T-cell (primary cell): ENCODE measurements around the gene CDK5RAP2. TPM values are rescaled to one million over a fixed set of nuclear protein-coding genes. Genes with fewer than 3 reads are reported as not detected.

Experiments
- ATAC-seq, 4 experiments: fragments of 200-7000 bp in 3 of 4; fragments of 150-1000 bp in 1 of 4; cut with Tn5 transposase; replicated peaks in 1 of 4; 1 replicate in 3 of 4; 2 replicates in 1 of 4; pipeline ENCODE4 v1.10.0; 2021; ENCODE audit warnings: moderate library complexity in 3 of 4, mild to moderate bottlenecking in 2 of 4, moderate number of reproducible peaks in 1 of 4
- CTCF ChIA-PET, 2 donors: fragments of 300-600 bp; sonication (Branson Sonifier 250); formaldehyde crosslinking; loops; one replicate each; lab custom pipeline; 2022; ENCODE audit warnings: antibody characterized with exemption in 2 of 2; lab: Charles Lee
- POLR2A ChIA-PET, 2 donors: fragments of 300-600 bp; sonication (Branson Sonifier 250); formaldehyde crosslinking; loops; one replicate each; lab custom pipeline; 2022; ENCODE audit warnings: antibody characterized with exemption in 2 of 2; lab: Charles Lee
- DNase-seq, 35 experiments: peaks; one replicate each; pipeline versions ENCODE4 v3.0.0 to v3.0.0-alpha.2; 2013 to 2023
- H3K27ac ChIP-seq: one replicate; pipeline ENCODE4 v1.5.1; 2013; ENCODE audit warnings: low read length
- H3K27me3 ChIP-seq, 2 experiments: replicated peaks in 1 of 2; 1 replicate in 1 of 2; 2 replicates in 1 of 2; pipeline versions ENCODE4 v1.6.1 to v1.7.0; 2013; ENCODE audit warnings: low read length in 1 of 2, mixed read lengths in 1 of 2; ENCODE audit not compliant: control insufficient read depth in 2 of 2, insufficient read depth in 2 of 2; ENCODE audit errors: extremely low read depth in 1 of 2
- H3K36me3 ChIP-seq, 2 donors: 1 replicate in 1 of 2; 2 replicates in 1 of 2; pipeline versions ENCODE4 v1.6.1 to v1.7.0; 2013; ENCODE audit warnings: low read length in 1 of 2; ENCODE audit not compliant: control insufficient read depth in 2 of 2, insufficient read depth in 1 of 2; ENCODE audit errors: extremely low read depth in 1 of 2
- H3K4me1 ChIP-seq, 2 experiments: 1 replicate in 1 of 2; 2 replicates in 1 of 2; pipeline versions ENCODE4 v1.6.1 to v1.7.0; 2013; ENCODE audit warnings: low read length in 2 of 2, mixed read lengths in 1 of 2; ENCODE audit not compliant: insufficient read depth in 2 of 2, control insufficient read depth in 1 of 2; ENCODE audit errors: extremely low read depth in 1 of 2
- H3K4me3 ChIP-seq, 2 donors: 1 replicate in 1 of 2; 2 replicates in 1 of 2; pipeline versions ENCODE4 v1.5.1 to v1.7.0; 2013; ENCODE audit warnings: mild to moderate bottlenecking in 2 of 2, low read length in 1 of 2, moderate library complexity in 1 of 2; ENCODE audit not compliant: control insufficient read depth in 1 of 2; ENCODE audit errors: extremely low read depth in 1 of 2
- H3K9me3 ChIP-seq: 2 replicates; pipeline ENCODE4 v1.7.0; 2013
- H3K27ac Mint-ChIP-seq, 2 donors: one replicate each; pipeline ENCODE4 v1.8.0; 2020 to 2021; ENCODE audit warnings: mild to moderate bottlenecking in 2 of 2, mixed read lengths in 2 of 2
- H3K27me3 Mint-ChIP-seq, 2 donors: one replicate each; pipeline ENCODE4 v1.8.0; 2021 to 2022; ENCODE audit warnings: mixed read lengths in 2 of 2
- H3K36me3 Mint-ChIP-seq: one replicate; pipeline ENCODE4 v1.8.0; 2021; ENCODE audit warnings: mixed read lengths
- H3K4me1 Mint-ChIP-seq, 3 donors: one replicate each; pipeline ENCODE4 v1.8.0; 2020 to 2022; ENCODE audit warnings: mixed read lengths in 3 of 3, mild to moderate bottlenecking in 1 of 3
- H3K4me3 Mint-ChIP-seq, 3 donors: one replicate each; pipeline ENCODE4 v1.8.0; 2020 to 2022; ENCODE audit warnings: mild to moderate bottlenecking in 3 of 3, mixed read lengths in 3 of 3, moderate library complexity in 3 of 3
- H3K9me3 Mint-ChIP-seq, 3 donors: one replicate each; pipeline ENCODE4 v1.8.0; 2020 to 2022; ENCODE audit warnings: mixed read lengths in 3 of 3
- WGBS: methylation state at CpG from one replicate; pipeline ENCODE4 v1.1.5; 2013; ENCODE audit warnings: missing lambda C conversion rate; ENCODE audit not compliant: insufficient coverage; 5-methylcytosine and 5-hydroxymethylcytosine counted together
- total RNA-seq, 35 experiments: library from RNA in 6 of 35; stranded (reverse) in 6 of 35; fragments of 120-200 nt in 1 of 35; gene quantifications; one replicate each; pipeline versions ENCODE4 v1.2.1 to v1.2.4 and lab custom pipeline; 2013 to 2026

CDK5RAP2 gene
- total RNA-seq, 5 donors from 2014 or later (not counting 1 experiment from before 2014, with no cell fraction given), result 66.3 to 79.8 (median 73.9) TPM

DNA sequence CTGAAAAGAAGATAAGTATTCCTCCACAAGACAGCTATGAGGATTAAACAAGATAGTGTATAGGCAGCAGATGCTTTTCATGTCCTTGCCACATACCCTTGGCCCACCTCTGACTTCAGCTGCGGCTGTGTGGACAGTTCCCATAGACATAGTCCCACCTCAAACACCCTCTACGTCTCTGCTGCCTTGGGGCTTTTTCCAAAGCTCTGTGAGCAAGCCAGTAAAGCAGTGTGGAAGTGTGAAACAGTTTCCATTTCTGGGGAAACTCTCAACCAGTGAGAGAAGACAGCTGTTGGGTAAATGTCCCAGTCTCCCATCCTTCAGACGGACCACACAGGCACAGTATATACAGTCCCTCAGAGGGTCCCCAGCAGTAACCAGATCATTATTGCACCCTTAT, 125.5 kb downstream of the CDK5RAP2 start:
- H3K4me1 ChIP-seq, result no peaks in the 10 kb centered on the region
- no peak overlapping the region for H3K4me3 ChIP-seq
- H3K27ac ChIP-seq, result no peak overlapping the region
- no peaks in the 10 kb centered on the region for H3K9me3 ChIP-seq
- Mint-ChIP-seq H3K4me1 (peaks cover 0 to 6% (median 2%) of the 10 kb centered on the region in 3 donors), H3K27me3 (no peaks in the 10 kb centered on the region), H3K27ac (no peak overlapping the region), H3K9me3 (no peaks in the 10 kb centered on the region), H3K36me3 (peaks cover 92% of the 10 kb centered on the region), H3K4me3 (no peak overlapping the region)
- no peaks in the 10 kb centered on the region for H3K27me3 ChIP-seq
- CTCF ChIA-PET, result no interaction called here
- DNase-seq (no peak), ATAC-seq (no peak)
- POLR2A ChIA-PET, result no interaction called here
- H3K36me3 ChIP-seq, result peaks cover 5 to 66% of the 10 kb centered on the region in 2 donors
- no CpG with 5 or more reads among the region's 3 CpGs for WGBS

DNA sequence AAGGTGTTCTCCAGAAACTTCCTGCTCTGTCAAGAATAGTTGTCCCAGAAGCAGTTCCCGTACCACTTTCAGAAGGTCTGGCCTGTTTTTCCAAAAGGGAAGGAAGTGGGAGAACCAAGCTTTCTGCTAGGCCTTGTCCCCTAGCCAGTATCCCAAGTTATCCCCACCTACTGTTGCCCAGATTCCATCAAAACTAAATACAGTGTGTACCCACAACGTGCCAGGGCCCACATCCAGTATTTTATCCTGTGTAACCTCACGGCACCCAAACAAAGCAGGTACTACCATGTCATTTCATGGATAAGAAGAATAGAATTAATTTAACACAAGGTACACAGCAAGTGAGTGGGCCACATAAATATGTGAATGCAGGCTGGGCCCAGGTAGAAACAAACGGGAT, 126.2 kb downstream of the CDK5RAP2 start:
- peaks cover 0 to 9% (median 7%) of the 10 kb centered on the region in 3 donors for H3K4me1 Mint-ChIP-seq
- no peaks in the 10 kb centered on the region for H3K9me3 Mint-ChIP-seq
- 100% methylated on average over 2 of the region's 4 CpGs for WGBS
- Histone ChIP-seq H3K27me3 (no peaks in the 10 kb centered on the region), H3K4me3 (no peak overlapping the region), H3K9me3 (no peaks in the 10 kb centered on the region), H3K27ac (no peak overlapping the region), H3K36me3 (peaks cover 5 to 63% of the 10 kb centered on the region in 2 donors), H3K4me1 (no peaks in the 10 kb centered on the region)
- ChIA-PET POLR2A (no interaction called here), CTCF (no interaction called here)
- DNase-seq (no peak), ATAC-seq (no peak)
- no peak overlapping the region for H3K4me3 Mint-ChIP-seq
- no peak overlapping the region for H3K27ac Mint-ChIP-seq
- H3K27me3 Mint-ChIP-seq, result no peaks in the 10 kb centered on the region
- peaks cover 92% of the 10 kb centered on the region for H3K36me3 Mint-ChIP-seq

DNA sequence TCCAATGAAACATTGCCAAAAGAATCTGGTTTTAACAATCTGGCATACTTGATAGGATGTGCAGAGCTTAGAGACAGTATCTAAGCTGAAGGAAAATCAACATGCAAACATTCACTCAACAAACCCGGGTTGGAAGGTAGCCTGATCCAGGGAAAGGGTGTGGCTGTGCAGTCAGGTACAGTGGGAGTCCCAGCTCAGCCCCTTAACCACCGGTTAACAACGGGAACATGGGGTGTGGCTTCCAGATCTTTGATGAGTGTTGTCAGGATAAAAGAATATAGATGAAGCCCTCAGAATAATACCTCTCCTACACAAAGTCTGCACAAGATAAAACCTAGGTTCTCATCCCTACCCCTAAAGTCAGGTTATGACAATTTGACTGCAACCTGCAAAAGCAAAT, 127.3 kb downstream of the CDK5RAP2 start:
- peaks cover 8 to 18% (median 14%) of the 10 kb centered on the region in 3 donors for H3K4me1 Mint-ChIP-seq
- Histone ChIP-seq H3K4me3 (no peak overlapping the region), H3K27ac (no peak overlapping the region), H3K36me3 (peaks cover 5 to 56% of the 10 kb centered on the region in 2 donors), H3K4me1 (no peaks in the 10 kb centered on the region), H3K9me3 (no peaks in the 10 kb centered on the region), H3K27me3 (no peaks in the 10 kb centered on the region)
- peaks cover 92% of the 10 kb centered on the region for H3K36me3 Mint-ChIP-seq
- H3K27ac Mint-ChIP-seq, result no peak overlapping the region
- no peak for ATAC-seq
- WGBS, result no CpG with 5 or more reads among the region's 3 CpGs
- no peaks in the 10 kb centered on the region for H3K27me3 Mint-ChIP-seq
- no peaks in the 10 kb centered on the region for H3K9me3 Mint-ChIP-seq
- H3K4me3 Mint-ChIP-seq, result no peak overlapping the region
- CTCF ChIA-PET, result no interaction called here
- DNase-seq, result no peak
- POLR2A ChIA-PET, result no interaction called here

DNA sequence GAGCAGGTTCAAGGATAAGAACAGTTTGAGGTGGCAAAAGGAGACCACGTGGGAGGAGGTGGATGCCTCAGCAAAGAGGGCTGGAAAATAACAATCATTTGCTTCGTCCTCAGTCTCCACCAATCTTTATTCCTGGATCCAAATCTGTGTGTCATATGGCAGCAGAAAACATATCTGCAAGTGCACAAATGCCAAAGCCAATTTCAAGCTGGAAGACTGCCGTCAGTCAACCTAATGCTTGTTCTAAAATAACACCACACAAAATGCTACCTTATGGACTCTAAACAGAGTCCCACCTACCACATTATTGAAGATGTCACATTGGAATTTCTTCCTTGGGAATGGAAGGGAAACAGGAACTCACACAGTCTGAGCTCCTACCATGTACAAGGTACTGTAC, 129.1 kb downstream of the CDK5RAP2 start:
- H3K27ac Mint-ChIP-seq, result no peak overlapping the region
- H3K4me1 ChIP-seq, result peaks cover 0 to 8% of the 10 kb centered on the region in 2 experiments
- DNase-seq, result no peak
- POLR2A ChIA-PET, result no interaction called here
- CTCF ChIA-PET, result no interaction called here
- H3K27me3 Mint-ChIP-seq, result no peaks in the 10 kb centered on the region
- no peak overlapping the region for H3K27ac ChIP-seq
- no peaks in the 10 kb centered on the region for H3K9me3 ChIP-seq
- H3K36me3 ChIP-seq, result peaks cover 5 to 53% of the 10 kb centered on the region in 2 donors
- WGBS, result 93% methylated on average over 2 of the region's 3 CpGs
- no peak overlapping the region for H3K4me3 ChIP-seq
- H3K27me3 ChIP-seq, result no peaks in the 10 kb centered on the region
- no peaks in the 10 kb centered on the region for H3K9me3 Mint-ChIP-seq
- ATAC-seq, result no peak
- no peak overlapping the region for H3K4me3 Mint-ChIP-seq
- H3K4me1 Mint-ChIP-seq, result peaks cover 14 to 18% (median 18%) of the 10 kb centered on the region in 3 donors
- H3K36me3 Mint-ChIP-seq, result peaks cover 85% of the 10 kb centered on the region

DNA sequence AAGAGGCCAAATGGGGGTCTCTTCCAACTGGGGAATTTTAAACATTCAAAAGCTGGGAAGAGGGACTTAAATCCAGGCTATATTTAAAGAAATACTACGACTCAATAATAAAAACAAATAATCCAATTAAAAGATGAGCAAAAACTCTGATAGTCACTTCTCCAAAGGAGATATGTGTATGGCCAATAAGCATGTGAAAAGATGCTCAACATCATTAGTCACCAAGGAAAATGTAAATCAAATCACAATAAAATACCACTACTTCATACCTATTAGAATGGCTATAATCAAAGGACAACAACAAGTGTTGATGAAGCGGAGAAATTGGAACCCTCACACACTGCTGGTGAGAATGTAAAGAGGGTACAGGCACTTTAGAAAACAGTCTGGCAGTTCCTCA, 130.4 kb downstream of the CDK5RAP2 start:
- H3K27me3 Mint-ChIP-seq, result no peaks in the 10 kb centered on the region
- ChIA-PET POLR2A (no interaction called here), CTCF (no interaction called here)
- Histone ChIP-seq H3K36me3 (peaks cover 5 to 63% of the 10 kb centered on the region in 2 donors), H3K27ac (no peak overlapping the region), H3K4me3 (no peak overlapping the region), H3K27me3 (no peaks in the 10 kb centered on the region), H3K4me1 (peaks cover 0 to 8% of the 10 kb centered on the region in 2 experiments), H3K9me3 (no peaks in the 10 kb centered on the region)
- DNase-seq (no peak), ATAC-seq (no peak)
- WGBS, result no CpG with 5 or more reads among the region's 2 CpGs
- no peak overlapping the region for H3K27ac Mint-ChIP-seq
- peaks cover 14 to 18% (median 18%) of the 10 kb centered on the region in 3 donors for H3K4me1 Mint-ChIP-seq
- H3K36me3 Mint-ChIP-seq, result peaks cover 72% of the 10 kb centered on the region
- H3K9me3 Mint-ChIP-seq, result no peaks in the 10 kb centered on the region
- no peak overlapping the region for H3K4me3 Mint-ChIP-seq

DNA sequence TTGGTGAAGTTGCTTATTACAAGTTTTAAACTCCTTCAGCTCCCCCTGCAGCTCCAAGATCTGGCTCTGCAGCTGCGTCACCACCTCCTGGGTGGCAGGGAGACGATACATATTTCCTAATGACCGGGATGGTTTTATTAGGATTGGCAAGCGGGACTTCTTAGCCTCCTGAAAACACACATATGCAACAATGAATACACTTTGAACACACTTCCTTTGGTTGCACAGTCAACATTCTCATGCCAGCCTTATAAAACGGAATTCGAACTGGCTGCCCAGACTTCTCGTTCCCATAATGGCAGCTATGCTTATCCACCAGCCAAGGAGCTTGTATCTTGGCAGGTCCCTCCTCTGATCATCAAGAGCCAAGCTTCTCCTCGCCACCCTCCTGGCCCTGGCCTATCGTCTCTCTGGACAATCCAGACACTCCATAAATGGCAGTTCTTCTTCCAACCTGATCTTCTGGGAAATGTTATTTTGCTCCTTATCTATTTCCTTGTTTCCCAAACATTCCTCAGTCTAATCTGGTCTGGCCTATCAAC, 131.9 kb downstream of the CDK5RAP2 start:
- Histone ChIP-seq H3K27me3 (no peaks in the 10 kb centered on the region), H3K9me3 (no peaks in the 10 kb centered on the region), H3K36me3 (peaks cover 2 to 61% of the 10 kb centered on the region in 2 donors), H3K4me1 (peaks cover 0 to 8% of the 10 kb centered on the region in 2 experiments), H3K4me3 (no peak overlapping the region), H3K27ac (no peak overlapping the region)
- Mint-ChIP-seq H3K27ac (no peak overlapping the region), H3K9me3 (no peaks in the 10 kb centered on the region), H3K4me3 (no peak overlapping the region), H3K4me1 (peaks cover 14 to 18% (median 16%) of the 10 kb centered on the region in 3 donors), H3K27me3 (no peaks in the 10 kb centered on the region), H3K36me3 (peaks cover 64% of the 10 kb centered on the region)
- ChIA-PET CTCF (no interaction called here), POLR2A (no interaction called here)
- DNase-seq (no peak), ATAC-seq (no peak)
- 100% methylated on average over 4 of the region's 9 CpGs for WGBS
